Measurements from ENCODE around the gene RUNX3. TPM values are rescaled to one million over a fixed set of nuclear protein-coding genes. Genes with fewer than 3 reads are reported as not detected.
A peak's percentile ranks its signal among the peaks of the same experiment; 100 is the strongest.

RUNX3 gene
- total RNA-seq, 1 donor from 2014 or later, result not detected

DNA sequence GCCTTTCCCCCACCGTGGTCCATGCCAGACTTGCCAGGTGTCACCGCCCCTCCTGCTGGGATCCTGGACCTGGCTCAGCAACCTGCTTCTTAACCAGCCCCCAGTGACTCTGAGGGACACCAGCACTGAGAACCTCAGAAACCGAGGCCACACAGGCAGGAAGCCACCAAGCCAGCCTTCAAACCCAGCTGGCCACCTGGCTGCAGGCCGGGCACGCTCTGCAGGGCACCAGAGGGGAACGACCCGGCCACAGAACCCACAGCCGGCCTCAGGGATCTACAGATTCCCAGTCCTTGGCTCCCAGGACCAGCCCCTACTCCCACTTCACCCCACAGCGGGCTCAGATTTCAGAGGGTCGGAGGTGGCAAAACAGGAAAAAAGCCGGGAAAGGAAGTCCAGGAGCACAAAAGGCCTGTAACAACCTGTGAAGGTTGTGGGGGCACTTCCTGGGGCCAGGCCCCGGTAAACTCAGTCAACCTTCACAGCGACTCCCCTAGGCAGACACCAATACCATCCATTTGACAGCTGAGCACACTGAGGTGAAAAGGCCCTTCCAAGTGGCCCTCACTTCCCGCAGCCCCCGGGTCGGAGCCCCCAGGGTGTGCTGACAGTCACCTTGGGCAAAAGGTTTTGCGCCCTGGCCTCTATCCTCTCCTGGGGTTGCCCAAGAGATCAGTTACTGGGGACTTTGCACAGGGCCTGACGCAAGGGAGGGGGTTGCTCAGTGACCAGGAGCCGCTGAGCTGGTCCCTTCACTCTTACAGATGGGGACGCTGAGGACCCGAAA lies 14.1 kb downstream of the RUNX3 start:
- TF ChIP-seq, protein P1, sequence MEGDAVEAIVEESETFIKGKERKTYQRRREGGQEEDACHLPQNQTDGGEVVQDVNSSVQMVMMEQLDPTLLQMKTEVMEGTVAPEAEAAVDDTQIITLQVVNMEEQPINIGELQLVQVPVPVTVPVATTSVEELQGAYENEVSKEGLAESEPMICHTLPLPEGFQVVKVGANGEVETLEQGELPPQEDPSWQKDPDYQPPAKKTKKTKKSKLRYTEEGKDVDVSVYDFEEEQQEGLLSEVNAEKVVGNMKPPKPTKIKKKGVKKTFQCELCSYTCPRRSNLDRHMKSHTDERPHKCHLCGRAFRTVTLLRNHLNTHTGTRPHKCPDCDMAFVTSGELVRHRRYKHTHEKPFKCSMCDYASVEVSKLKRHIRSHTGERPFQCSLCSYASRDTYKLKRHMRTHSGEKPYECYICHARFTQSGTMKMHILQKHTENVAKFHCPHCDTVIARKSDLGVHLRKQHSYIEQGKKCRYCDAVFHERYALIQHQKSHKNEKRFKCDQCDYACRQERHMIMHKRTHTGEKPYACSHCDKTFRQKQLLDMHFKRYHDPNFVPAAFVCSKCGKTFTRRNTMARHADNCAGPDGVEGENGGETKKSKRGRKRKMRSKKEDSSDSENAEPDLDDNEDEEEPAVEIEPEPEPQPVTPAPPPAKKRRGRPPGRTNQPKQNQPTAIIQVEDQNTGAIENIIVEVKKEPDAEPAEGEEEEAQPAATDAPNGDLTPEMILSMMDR (conservative IDR thresholded peaks at IDR 0.05; ENCODE audit: low read depth, low read length), result no peak
- DNase-seq (ENCODE audit: low read depth), result no peak

GRCh38 chr1:24914226-24915069 lies 15.6 kb downstream of the RUNX3 start:
- TF ChIP-seq, protein P1 (conservative IDR thresholded peaks at IDR 0.05; ENCODE audit: low read depth, low read length), result no peak
- peak; percentile 56 for DNase-seq (ENCODE audit: low read depth)
- H3K4me3 ChIP-seq (ENCODE audit: low read depth, low read length), result no peak overlapping the region

More for the DNA sequence above, 14.1 kb downstream of the RUNX3 start:
- no peak overlapping the region for H3K4me3 ChIP-seq (ENCODE audit: low read depth, low read length)

GRCh38 chr1:24913616-24914225 lies 16.4 kb downstream of the RUNX3 start:
- DNase-seq (ENCODE audit: low read depth), result no peak
- TF ChIP-seq, protein P1 (conservative IDR thresholded peaks at IDR 0.05; ENCODE audit: low read depth, low read length), result no peak
- H3K4me3 ChIP-seq (ENCODE audit: low read depth, low read length), result no peak overlapping the region

- TF ChIP-seq, protein P1 (conservative IDR thresholded peaks at IDR 0.05; ENCODE audit: low read depth, low read length), result no peak
- H3K4me3 ChIP-seq (ENCODE audit: low read depth, low read length), result no peak overlapping the region
- no peak for DNase-seq (ENCODE audit: low read depth)
Observed at GRCh38 chr1:24913274-24913604, 16.8 kb downstream of the RUNX3 start.

GRCh38 chr1:24912376-24913273 lies 17.5 kb downstream of the RUNX3 start:
- no peak overlapping the region for H3K4me3 ChIP-seq (ENCODE audit: low read depth, low read length)
- DNase-seq (ENCODE audit: low read depth), result no peak
- TF ChIP-seq, protein P1 (conservative IDR thresholded peaks at IDR 0.05; ENCODE audit: low read depth, low read length), result no peak

GRCh38 chr1:24911651-24912155 lies 18.4 kb downstream of the RUNX3 start:
- DNase-seq (ENCODE audit: low read depth), result no peak
- TF ChIP-seq, protein P1 (conservative IDR thresholded peaks at IDR 0.05; ENCODE audit: low read depth, low read length), result no peak
- no peak overlapping the region for H3K4me3 ChIP-seq (ENCODE audit: low read depth, low read length)

Data from epithelial cell of proximal tubule (primary cell).